H1 (cell line): ENCODE results near the gene DGKZ. TPM values are rescaled to one million over a fixed set of nuclear protein-coding genes. Genes with fewer than 3 reads are reported as not detected.
A peak's percentile ranks its signal among the peaks of the same experiment; 100 is the strongest.

ENCODE experiments used
- CTCF ChIA-PET: fragments of 300-600 bp; sonication (Branson Sonifier 250); formaldehyde crosslinking; loops from one replicate; lab custom pipeline; 2021; ENCODE audit not compliant: partially characterized antibody; lab: Charles Lee
- POLR2A ChIA-PET: fragments of 300-600 bp; sonication (Branson Sonifier 250); formaldehyde crosslinking; loops from one replicate; lab custom pipeline; 2021; ENCODE audit warnings: inconsistent platforms; ENCODE audit not compliant: partially characterized antibody; lab: Charles Lee
- DNase-seq, 2 experiments: peaks; one replicate each; pipeline versions ENCODE4 v3.0.0 to v3.0.0-alpha.2; 2010 to 2022; ENCODE audit warnings: low spot score in 2 of 2, low read depth in 1 of 2, mixed read lengths in 1 of 2
- FAIRE-seq: peaks from 2 replicates; lab custom pipeline; 2011; peaks lifted over from hg19 to GRCh38; lab: Jason Lieb, UNC
- H2AFZ ChIP-seq: 2 replicates; pipeline ENCODE4 v1.8.1; 2012; ENCODE audit warnings: low read length, inconsistent platforms
- H2AK5ac ChIP-seq: 2 replicates; pipeline ENCODE4 v1.6.1; 2013; ENCODE audit warnings: low read depth, low read length
- H2BK120ac ChIP-seq: replicated peaks from 2 replicates; pipeline ENCODE3; 2013; ENCODE audit warnings: low read depth, low read length, inconsistent platforms
- H2BK12ac ChIP-seq: 2 replicates; pipeline ENCODE4 v1.6.1; 2013; ENCODE audit warnings: low read depth, low read length
- H2BK15ac ChIP-seq: 2 replicates; pipeline ENCODE4 v1.6.1; 2013; ENCODE audit warnings: low read length
- H2BK20ac ChIP-seq: 2 replicates; pipeline ENCODE4 v1.6.1; 2013; ENCODE audit warnings: low read length
- H2BK5ac ChIP-seq: 2 replicates; pipeline ENCODE4 v1.6.1; 2013; ENCODE audit warnings: low read depth, low read length
- H3K14ac ChIP-seq: 2 replicates; pipeline ENCODE4 v1.6.1; 2013; ENCODE audit warnings: inconsistent platforms; ENCODE audit not compliant: insufficient read length
- H3K18ac ChIP-seq: 2 replicates; pipeline ENCODE4 v1.6.1; 2013; ENCODE audit warnings: low read length; ENCODE audit errors: extremely low read depth
- H3K23ac ChIP-seq: 2 replicates; pipeline ENCODE4 v1.6.1; 2013; ENCODE audit warnings: inconsistent platforms; ENCODE audit not compliant: insufficient read length
- H3K23me2 ChIP-seq: 2 replicates; pipeline ENCODE4 v1.6.1; 2013; ENCODE audit warnings: low read depth, low read length
- H3K27ac ChIP-seq: 2 replicates; pipeline ENCODE4 v1.6.1; 2011; ENCODE audit warnings: low read depth, low read length, inconsistent platforms
- H3K27me3 ChIP-seq, 4 experiments: replicated peaks in 1 of 4; 1 replicate in 1 of 4; 2 replicates in 3 of 4; pipeline versions ENCODE4 v1.6.1 to v1.8.1; 2011 to 2013; ENCODE audit warnings: low read length in 3 of 4, mild to moderate bottlenecking in 3 of 4, inconsistent platforms in 2 of 4, mixed read lengths in 2 of 4, moderate library complexity in 1 of 4; ENCODE audit not compliant: control insufficient read depth in 3 of 4, insufficient read depth in 3 of 4; ENCODE audit errors: extremely low read depth in 1 of 4
- H3K36me3 ChIP-seq, 4 experiments: 2 replicates each; pipeline versions ENCODE4 v1.6.1 to v1.8.1; 2011 to 2013; ENCODE audit warnings: mild to moderate bottlenecking in 4 of 4, low read length in 3 of 4, moderate library complexity in 2 of 4, control low read depth in 1 of 4, inconsistent platforms in 1 of 4; ENCODE audit not compliant: insufficient read depth in 4 of 4, control insufficient read depth in 2 of 4
- H3K4ac ChIP-seq: replicated peaks from 2 replicates; pipeline ENCODE3; 2013; ENCODE audit warnings: low read length, low read depth, mixed read lengths, inconsistent platforms; ENCODE audit not compliant: insufficient read length
- H3K4me1 ChIP-seq, 4 experiments: replicated peaks in 1 of 4; 1 replicate in 1 of 4; 2 replicates in 3 of 4; pipeline versions ENCODE4 v1.6.1 to v1.8.1; 2011 to 2013; ENCODE audit warnings: low read length in 3 of 4, inconsistent platforms in 2 of 4, mixed read lengths in 1 of 4; ENCODE audit not compliant: insufficient read depth in 4 of 4, control insufficient read depth in 3 of 4
- H3K4me2 ChIP-seq, 2 experiments: 2 replicates each; pipeline versions ENCODE4 v1.6.1 to v1.8.1; 2011 to 2013; ENCODE audit warnings: low read depth in 2 of 2, low read length in 2 of 2, control low read depth in 1 of 2, inconsistent platforms in 1 of 2, mild to moderate bottlenecking in 1 of 2; ENCODE audit not compliant: insufficient read depth in 1 of 2
- H3K4me3 ChIP-seq, 4 experiments: fragments of 200-600, 300-600 bp in 1 of 4; sonication (generic), shearing (Covaris generic), sonication (Bioruptor Twin) in 1 of 4; 2 replicates each; pipeline versions ENCODE4 v1.5.1 to v1.8.1; 2011 to 2016; ENCODE audit warnings: low read length in 4 of 4, low read depth in 3 of 4, control low read depth in 2 of 4, inconsistent platforms in 2 of 4, mild to moderate bottlenecking in 2 of 4, mixed read lengths in 1 of 4, moderate library complexity in 1 of 4; ENCODE audit not compliant: insufficient read depth in 2 of 4; ENCODE audit errors: extremely low read depth in 1 of 4
- H3K56ac ChIP-seq: replicated peaks from 2 replicates; pipeline ENCODE3; 2013; ENCODE audit warnings: low read depth, mild to moderate bottlenecking, mixed read lengths, low read length, inconsistent platforms; ENCODE audit not compliant: insufficient read length
- H3K79me1 ChIP-seq: 2 replicates; pipeline ENCODE4 v1.6.1; 2013; ENCODE audit warnings: low read depth, low read length, control low read depth
- H3K79me2 ChIP-seq, 2 experiments: 2 replicates each; pipeline versions ENCODE4 v1.6.1 to v1.8.1; 2012 to 2013; ENCODE audit warnings: low read length in 2 of 2, mild to moderate bottlenecking in 2 of 2, inconsistent platforms in 1 of 2; ENCODE audit not compliant: insufficient read depth in 2 of 2, control insufficient read depth in 1 of 2
- H3K9ac ChIP-seq, 4 experiments: replicated peaks in 1 of 4; 1 replicate in 1 of 4; 2 replicates in 3 of 4; pipeline versions ENCODE4 v1.6.1 to v1.8.1; 2011 to 2013; ENCODE audit warnings: low read depth in 3 of 4, low read length in 3 of 4, control low read depth in 2 of 4, mild to moderate bottlenecking in 2 of 4, moderate library complexity in 2 of 4, inconsistent platforms in 1 of 4; ENCODE audit errors: extremely low read depth in 1 of 4
- H3K9me3 ChIP-seq, 2 experiments: 2 replicates each; pipeline versions ENCODE4 v1.6.1 to v1.8.1; 2012 to 2013; ENCODE audit warnings: mild to moderate bottlenecking in 2 of 2, moderate library complexity in 2 of 2, control low read depth in 1 of 2, inconsistent platforms in 1 of 2, low read depth in 1 of 2, low read length in 1 of 2, mixed read lengths in 1 of 2; ENCODE audit not compliant: insufficient read depth in 2 of 2
- H4K20me1 ChIP-seq, 2 experiments: replicated peaks in 1 of 2; 2 replicates each; pipeline versions ENCODE3 to v1.8.1; 2011 to 2013; ENCODE audit warnings: inconsistent platforms in 2 of 2, low read length in 2 of 2, mild to moderate bottlenecking in 1 of 2; ENCODE audit not compliant: insufficient read depth in 2 of 2, control insufficient read depth in 1 of 2
- H4K5ac ChIP-seq: 2 replicates; pipeline ENCODE4 v1.6.1; 2013; ENCODE audit warnings: low read length, low read depth, mixed read lengths, inconsistent platforms; ENCODE audit not compliant: insufficient read length
- H4K8ac ChIP-seq: 2 replicates; pipeline ENCODE4 v1.8.0; 2013; ENCODE audit warnings: mild to moderate bottlenecking, moderate library complexity, low read length, inconsistent platforms; ENCODE audit not compliant: insufficient read depth; ENCODE audit errors: extremely low read depth
- H4K91ac ChIP-seq: replicated peaks from 2 replicates; pipeline ENCODE3; 2013; ENCODE audit warnings: low read length, mixed read lengths, inconsistent platforms; ENCODE audit not compliant: insufficient read length
- CBX8 ChIP-seq: fragments of 300-800, 300-1000 bp; sonication (generic); IDR thresholded peaks from 2 replicates; pipeline ENCODE4 v1.7.1; 2016; ENCODE audit warnings: low read depth, low read length, borderline replicate concordance
- EGR1 ChIP-seq: IDR thresholded peaks from 2 replicates; pipeline ENCODE4 v1.6.1; 2011; ENCODE audit warnings: low read depth, low read length, borderline replicate concordance
- EZH2 ChIP-seq: fragments of 200-600 bp; sonication (generic); IDR thresholded peaks from 2 replicates; pipeline ENCODE4 v1.7.1; 2012; ENCODE audit warnings: low read depth, mild to moderate bottlenecking, moderate library complexity, low read length, inconsistent platforms; ENCODE audit not compliant: severe bottlenecking
- GTF2F1 ChIP-seq: IDR thresholded peaks from 2 replicates; pipeline ENCODE4 v1.6.1; 2012; ENCODE audit warnings: low read depth, low read length, improper control_type of control experiment, borderline replicate concordance
- JUND ChIP-seq: IDR thresholded peaks from 2 replicates; pipeline ENCODE4 v1.6.1; 2011; ENCODE audit warnings: mild to moderate bottlenecking, improper control_type of control experiment, low read length
- KDM1A ChIP-seq: fragments of 200-600, 300-600 bp; sonication (generic); IDR thresholded peaks from 2 replicates; pipeline ENCODE4 v1.7.1; 2016; ENCODE audit warnings: mild to moderate bottlenecking, low read length, borderline replicate concordance
- MAFK ChIP-seq: IDR thresholded peaks from 2 replicates; pipeline ENCODE4 v1.6.1; 2012; ENCODE audit warnings: low read depth, mild to moderate bottlenecking, improper control_type of control experiment, low read length
- RXRA ChIP-seq: IDR thresholded peaks from 2 replicates; pipeline ENCODE4 v1.6.1; 2011; ENCODE audit warnings: low read depth, mild to moderate bottlenecking, low read length, moderate library complexity; ENCODE audit not compliant: insufficient read depth
- SUZ12 ChIP-seq: fragments of 200-600 bp; sonication (generic); IDR thresholded peaks from 2 replicates; pipeline ENCODE4 v1.6.1; 2012; ENCODE audit warnings: mild to moderate bottlenecking, inconsistent platforms, low read length, moderate library complexity, mixed read lengths
- TEAD4 ChIP-seq: IDR thresholded peaks from 2 replicates; pipeline ENCODE4 v1.6.1; 2012; ENCODE audit warnings: low read depth, low read length, inconsistent platforms, mixed read lengths
- YY1 ChIP-seq: IDR thresholded peaks from 2 replicates; pipeline ENCODE4 v1.6.1; 2011; ENCODE audit warnings: low read depth, mild to moderate bottlenecking, low read length
- WGBS, 2 experiments: shearing (Covaris generic) in 1 of 2; methylation state at CpG; one replicate each; pipeline versions ENCODE4 v1.1.6 to v1.1.7; 2013 to 2015; ENCODE audit warnings: low lambda C conversion rate in 2 of 2, mixed read lengths in 2 of 2, inconsistent platforms in 1 of 2, low coverage in 1 of 2, missing lambda C conversion rate in 1 of 2; ENCODE audit not compliant: insufficient replicate concordance in 2 of 2, insufficient coverage in 1 of 2, insufficient read length in 1 of 2; ENCODE audit errors: extremely low coverage in 1 of 2, missing lambda C conversion rate in 1 of 2; 5-methylcytosine and 5-hydroxymethylcytosine counted together
- polyA plus RNA-seq, 7 experiments: library from polyadenylated mRNA; depleted of rRNA in 3 of 7; stranded (reverse) in 5 of 7; unstranded in 2 of 7; fragments of >200 nt in 5 of 7; fragments of 200-250 nt in 2 of 7; gene quantifications; 1 replicate in 5 of 7; 2 replicates in 1 of 7; 4 replicates in 1 of 7; pipeline versions ENCODE4 v1.2.1 to v1.2.3, GENCODE V29; 2011 to 2013; ENCODE audit warnings: missing spikeins in 2 of 7, mixed read lengths in 2 of 7
- total RNA-seq: library from RNA; stranded (reverse); fragmentation: NEBNext Ultra II Directional; extraction: Animal tissue kit (Norgen Biotek cat#: 25700); gene quantifications from 2 replicates; pipeline ENCODE4 v1.2.1, GENCODE V29; 2021
- TF ChIP-seq, protein P1 (sequence below): IDR thresholded peaks from 2 replicates; pipeline ENCODE4 v1.6.1; 2012; ENCODE audit warnings: low read length, inconsistent platforms

DGKZ gene
- total and polyA plus RNA-seq, 2 of the 8 experiments (the other 6 are each of a cell fraction or from before 2014, with no cell fraction given), result 84.4 to 184 TPM

DNA sequence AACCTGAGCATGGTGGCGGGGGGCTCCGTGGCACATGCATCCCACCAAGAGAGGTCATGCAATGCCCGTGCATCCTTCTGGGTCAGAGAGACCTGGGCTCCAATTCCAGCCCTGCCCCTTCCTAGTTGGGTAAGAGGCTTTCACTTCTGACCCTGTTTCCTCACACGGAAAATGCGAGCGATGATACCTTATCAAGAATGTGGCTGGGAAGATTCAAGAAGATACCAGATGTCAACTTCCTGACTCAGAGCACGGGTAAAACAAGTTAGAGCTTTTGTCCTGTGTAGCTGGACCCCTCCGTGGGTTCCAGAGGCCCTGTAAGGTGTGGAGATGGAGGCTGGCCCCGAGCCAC, 8.7 kb upstream of the DGKZ start:
- Histone ChIP-seq H4K20me1 (no peaks in the 10 kb centered on the region), H3K23ac (no peak overlapping the region), H3K14ac (no peak overlapping the region), H3K79me2 (no peaks in the 10 kb centered on the region), H3K56ac (peak overlapping the region; percentile 80), H4K91ac (peak overlapping the region; percentile 84), H3K18ac (peak overlapping the region; percentile 97), H3K4me3 (peak overlapping the region in 2 of 4 experiments; percentile 15 to 46; a peak in 4 of 8 replicates), H3K23me2 (no peaks in the 10 kb centered on the region; the same call in 1 of the 2 replicates), H2BK15ac (peak overlapping the region; percentile 18; the same call in 1 of the 2 replicates), H2AK5ac (peak overlapping the region; percentile 60; the same call in 1 of the 2 replicates), H2BK5ac (peak overlapping the region; percentile 92), H3K27me3 (peaks cover 2 to 11% (median 10%) of the 10 kb centered on the region in 4 experiments), H3K9ac (no peak overlapping the region; a peak in 2 of 7 replicates), H3K4me1 (peaks cover 34 to 62% (median 54%) of the 10 kb centered on the region in 4 experiments), H4K8ac (peak overlapping the region; percentile 69; the same call in 1 of the 2 replicates), H3K4me2 (peak overlapping the region; percentile 55 to 68), H4K5ac (peak overlapping the region; percentile 87), H3K36me3 (no peaks in the 10 kb centered on the region), H2BK120ac (peak overlapping the region; percentile 77), H2AFZ (no peak overlapping the region), H2BK12ac (peak overlapping the region; percentile 84), H2BK20ac (peak overlapping the region; percentile 68), H3K4ac (peak overlapping the region; percentile 34), H3K27ac (peak overlapping the region; percentile 74), H3K79me1 (0 out of 2 replicates have a peak, but pooled peaks cover 3% of the 10 kb centered on the region), H3K9me3 (no peaks in the 10 kb centered on the region)
- DNase-seq (no peak), FAIRE-seq (no peak)
- CTCF ChIA-PET, result interaction anchor here (0.9 to 44.5 kb wide), 7 partner anchors 4 to 95 kb away, joined by 3 to 1004 read pairs (median 6); partner anchors contain the start of genes DGKZ and MDK
- POLR2A ChIA-PET, result interaction anchor here (0.8 to 3.4 kb wide), 13 partner anchors 8 to 214 kb away, joined by 3 to 21 read pairs (median 6); partner anchors contain the start of gene DGKZ
- WGBS, 2 experiments, result 29% methylated on average over 9 of the region's 9 CpGs; no CpG with 5 or more reads in 1 of the 2 experiments
- no peak for TF ChIP-seq SUZ12
- TF ChIP-seq CBX8, result no peak
- no peak for TF ChIP-seq EGR1
- TF ChIP-seq KDM1A, result no peak
- no peak for TF ChIP-seq MAFK
- TF ChIP-seq GTF2F1, result no peak
- no peak for TF ChIP-seq EZH2
- TF ChIP-seq, protein P1, sequence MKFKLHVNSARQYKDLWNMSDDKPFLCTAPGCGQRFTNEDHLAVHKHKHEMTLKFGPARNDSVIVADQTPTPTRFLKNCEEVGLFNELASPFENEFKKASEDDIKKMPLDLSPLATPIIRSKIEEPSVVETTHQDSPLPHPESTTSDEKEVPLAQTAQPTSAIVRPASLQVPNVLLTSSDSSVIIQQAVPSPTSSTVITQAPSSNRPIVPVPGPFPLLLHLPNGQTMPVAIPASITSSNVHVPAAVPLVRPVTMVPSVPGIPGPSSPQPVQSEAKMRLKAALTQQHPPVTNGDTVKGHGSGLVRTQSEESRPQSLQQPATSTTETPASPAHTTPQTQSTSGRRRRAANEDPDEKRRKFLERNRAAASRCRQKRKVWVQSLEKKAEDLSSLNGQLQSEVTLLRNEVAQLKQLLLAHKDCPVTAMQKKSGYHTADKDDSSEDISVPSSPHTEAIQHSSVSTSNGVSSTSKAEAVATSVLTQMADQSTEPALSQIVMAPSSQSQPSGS, result no peak
- TF ChIP-seq YY1, result no peak
- no peak for TF ChIP-seq JUND
- no peak for TF ChIP-seq TEAD4
- no peak for TF ChIP-seq RXRA
